Lung (tissue), 12 donors: ENCODE results near the gene CBLB. TPM values are rescaled to one million over a fixed set of nuclear protein-coding genes. Genes with fewer than 3 reads are reported as not detected.

Experiments used
- ATAC-seq: fragments of 200-7000 bp; cut with Tn5 transposase; one replicate; pipeline ENCODE4 v1.9.1; 2020; ENCODE audit warnings: moderate number of reproducible peaks; ENCODE audit not compliant: insufficient read depth, low FRiP score
- DNase-seq, 3 donors: peaks; one replicate each; pipeline ENCODE4 v3.0.0-alpha.2; 2013 to 2017
- H3K27ac ChIP-seq, 2 donors: one replicate each; pipeline ENCODE4 v1.5.1; 2013; ENCODE audit warnings: mild to moderate bottlenecking in 2 of 2, moderate library complexity in 2 of 2, control low read depth in 1 of 2, inconsistent platforms in 1 of 2, low read depth in 1 of 2, low read length in 1 of 2
- H3K27me3 ChIP-seq, 3 donors: one replicate each; pipeline ENCODE4 v1.5.1; 2013; ENCODE audit warnings: low read length in 2 of 3; ENCODE audit not compliant: control insufficient read depth in 3 of 3, insufficient read depth in 3 of 3
- H3K36me3 ChIP-seq, 4 donors: one replicate each; pipeline ENCODE4 v1.5.1; 2013; ENCODE audit warnings: low read length in 4 of 4, mild to moderate bottlenecking in 1 of 4, moderate library complexity in 1 of 4; ENCODE audit not compliant: control insufficient read depth in 4 of 4, insufficient read depth in 4 of 4
- H3K4me1 ChIP-seq, 5 donors: one replicate each; pipeline ENCODE4 v1.5.1; 2013; ENCODE audit warnings: low read length in 5 of 5, mild to moderate bottlenecking in 2 of 5, moderate library complexity in 1 of 5; ENCODE audit not compliant: control insufficient read depth in 5 of 5, insufficient read depth in 5 of 5
- H3K4me3 ChIP-seq: one replicate; pipeline ENCODE4 v1.5.1; 2013; ENCODE audit warnings: mild to moderate bottlenecking, control low read depth, moderate library complexity
- H3K9ac ChIP-seq, 2 donors: one replicate each; pipeline ENCODE4 v1.5.1; 2013; ENCODE audit warnings: low read length in 2 of 2, control low read depth in 1 of 2; ENCODE audit not compliant: insufficient read depth in 1 of 2
- H3K9me3 ChIP-seq, 4 donors: one replicate each; pipeline ENCODE4 v1.5.1; 2013; ENCODE audit warnings: low read length in 3 of 4, mild to moderate bottlenecking in 1 of 4, moderate library complexity in 1 of 4; ENCODE audit not compliant: control insufficient read depth in 4 of 4, insufficient read depth in 3 of 4
- WGBS, 2 donors: extraction: QIAGEN DNeasy Blood & Tissue Kit; methylation state at CpG; one replicate each; pipeline ENCODE4 v1.1.7; 2013; 5-methylcytosine and 5-hydroxymethylcytosine counted together
- polyA plus RNA-seq, 2 donors: library from polyadenylated mRNA; stranded (reverse); fragments of 200-250 nt; gene quantifications; one replicate each; pipeline ENCODE4 v1.2.1, GENCODE V29; 2013
- total RNA-seq, 2 donors: library from RNA; depleted of rRNA in 1 of 2; stranded (reverse); fragments of >200 nt in 1 of 2; gene quantifications; one replicate each; pipeline ENCODE4 v1.2.1, GENCODE V29; 2014 to 2021
- TF ChIP-seq, protein P1 (sequence below): IDR thresholded peaks from 2 replicates; pipeline ENCODE4 v1.5.1; 2012; ENCODE audit warnings: mild to moderate bottlenecking; ENCODE audit errors: control extremely low read depth, extremely low read depth
- donor health status: control.
- donor health status: control.
- donor health status: Bipolar disorder and iron deficiency.
- donor health status: healthy.
- donor health status: DM: yes; HTN: yes; CAD: no.

The CBLB gene
- total and polyA plus RNA-seq, 4 donors = 7.2 to 124 (median 24.6) TPM

DNA sequence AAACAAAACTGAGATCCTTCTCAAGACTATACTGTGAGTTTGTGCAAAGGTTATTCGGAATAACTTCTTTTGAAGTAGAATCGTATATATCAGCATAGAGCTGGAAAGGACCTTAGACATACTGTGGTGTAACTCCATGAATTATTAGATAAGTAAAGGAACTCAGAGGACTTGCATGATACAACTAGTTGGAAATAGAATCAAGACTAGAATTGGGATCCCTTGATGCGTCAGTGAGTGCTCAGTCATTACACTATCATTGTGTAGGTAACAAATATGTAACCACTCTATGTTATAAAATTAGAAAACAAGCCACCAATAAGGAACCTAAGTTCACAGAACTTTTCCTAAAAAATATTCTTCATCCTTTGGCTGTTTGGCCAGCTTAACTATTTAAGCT lies 61.1 kb downstream of the CBLB start:
- no peak for ATAC-seq
- Histone ChIP-seq H3K4me3 (no peak overlapping the region), H3K27ac (peak overlapping the region in 1 of 2 donors; percentile 45), H3K36me3 (peaks cover 0 to 6% (median 0%) of the 10 kb centered on the region in 4 donors), H3K4me1 (peaks cover 0 to 20% (median 10%) of the 10 kb centered on the region in 5 donors), H3K9ac (no peak overlapping the region), H3K27me3 (no peaks in the 10 kb centered on the region), H3K9me3 (no peaks in the 10 kb centered on the region)
- WGBS, 2 donors = 96 to 98% methylated on average over 3 of the region's 3 CpGs
- TF ChIP-seq, protein P1, sequence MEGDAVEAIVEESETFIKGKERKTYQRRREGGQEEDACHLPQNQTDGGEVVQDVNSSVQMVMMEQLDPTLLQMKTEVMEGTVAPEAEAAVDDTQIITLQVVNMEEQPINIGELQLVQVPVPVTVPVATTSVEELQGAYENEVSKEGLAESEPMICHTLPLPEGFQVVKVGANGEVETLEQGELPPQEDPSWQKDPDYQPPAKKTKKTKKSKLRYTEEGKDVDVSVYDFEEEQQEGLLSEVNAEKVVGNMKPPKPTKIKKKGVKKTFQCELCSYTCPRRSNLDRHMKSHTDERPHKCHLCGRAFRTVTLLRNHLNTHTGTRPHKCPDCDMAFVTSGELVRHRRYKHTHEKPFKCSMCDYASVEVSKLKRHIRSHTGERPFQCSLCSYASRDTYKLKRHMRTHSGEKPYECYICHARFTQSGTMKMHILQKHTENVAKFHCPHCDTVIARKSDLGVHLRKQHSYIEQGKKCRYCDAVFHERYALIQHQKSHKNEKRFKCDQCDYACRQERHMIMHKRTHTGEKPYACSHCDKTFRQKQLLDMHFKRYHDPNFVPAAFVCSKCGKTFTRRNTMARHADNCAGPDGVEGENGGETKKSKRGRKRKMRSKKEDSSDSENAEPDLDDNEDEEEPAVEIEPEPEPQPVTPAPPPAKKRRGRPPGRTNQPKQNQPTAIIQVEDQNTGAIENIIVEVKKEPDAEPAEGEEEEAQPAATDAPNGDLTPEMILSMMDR = no peak
- DNase-seq = no peak

DNA sequence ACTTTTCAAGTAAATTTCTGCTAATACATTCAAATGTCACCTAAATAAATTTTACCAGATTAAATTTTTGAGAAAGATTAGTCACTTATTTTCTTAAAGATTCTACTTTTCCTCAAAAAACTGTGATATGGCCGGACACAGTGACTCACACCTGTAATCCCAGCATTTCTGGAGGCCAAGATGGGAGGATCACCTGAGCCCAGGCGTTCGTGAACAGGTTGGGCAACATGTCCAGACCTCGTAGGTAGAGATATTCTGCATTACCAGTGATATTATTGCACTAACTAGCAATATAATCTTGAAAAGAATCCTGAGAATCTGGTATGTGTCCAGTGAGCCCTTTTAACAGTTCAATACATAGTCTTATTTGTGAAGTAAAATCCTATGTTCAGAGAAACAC lies 61.7 kb downstream of the CBLB start:
- no peak overlapping the region for H3K9ac ChIP-seq
- H3K27ac ChIP-seq = peak overlapping the region in 1 of 2 donors; percentile 21
- DNase-seq (no peak), ATAC-seq (no peak)
- 97% methylated on average over 4 of the region's 4 CpGs for WGBS, 2 donors
- H3K9me3 ChIP-seq = no peaks in the 10 kb centered on the region
- peaks cover 0 to 20% (median 10%) of the 10 kb centered on the region in 5 donors for H3K4me1 ChIP-seq
- TF ChIP-seq, protein P1 = no peak
- peaks cover 0 to 3% (median 0%) of the 10 kb centered on the region in 4 donors for H3K36me3 ChIP-seq
- no peak overlapping the region for H3K4me3 ChIP-seq
- H3K27me3 ChIP-seq = no peaks in the 10 kb centered on the region

DNA sequence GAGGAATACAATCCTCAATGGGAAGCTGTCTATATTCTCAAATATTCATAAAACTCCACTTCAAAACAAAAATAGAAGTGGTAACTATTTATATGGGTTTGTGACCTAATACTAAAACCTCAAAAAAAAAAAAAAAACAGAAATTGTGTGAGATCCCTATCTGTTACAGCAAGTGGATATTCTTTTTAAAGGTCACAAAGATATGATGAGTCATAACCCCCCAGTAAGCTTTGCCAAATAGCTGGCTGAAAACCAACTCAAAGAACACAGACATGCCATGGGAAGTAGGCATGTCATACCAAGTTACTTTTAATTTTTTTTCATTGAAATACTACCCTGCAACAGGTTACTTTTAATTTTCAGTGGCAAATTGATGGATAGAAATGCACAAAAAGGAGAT lies 62.5 kb downstream of the CBLB start:
- H3K27me3 ChIP-seq = no peaks in the 10 kb centered on the region
- H3K36me3 ChIP-seq = peaks cover 0 to 3% (median 0%) of the 10 kb centered on the region in 4 donors
- TF ChIP-seq, protein P1 = no peak
- no peaks in the 10 kb centered on the region for H3K9me3 ChIP-seq
- ATAC-seq (no peak), DNase-seq (no peak)
- no peak overlapping the region for H3K9ac ChIP-seq
- H3K27ac ChIP-seq = no peak overlapping the region
- no peak overlapping the region for H3K4me3 ChIP-seq
- H3K4me1 ChIP-seq = peaks cover 0 to 19% (median 10%) of the 10 kb centered on the region in 5 donors

DNA sequence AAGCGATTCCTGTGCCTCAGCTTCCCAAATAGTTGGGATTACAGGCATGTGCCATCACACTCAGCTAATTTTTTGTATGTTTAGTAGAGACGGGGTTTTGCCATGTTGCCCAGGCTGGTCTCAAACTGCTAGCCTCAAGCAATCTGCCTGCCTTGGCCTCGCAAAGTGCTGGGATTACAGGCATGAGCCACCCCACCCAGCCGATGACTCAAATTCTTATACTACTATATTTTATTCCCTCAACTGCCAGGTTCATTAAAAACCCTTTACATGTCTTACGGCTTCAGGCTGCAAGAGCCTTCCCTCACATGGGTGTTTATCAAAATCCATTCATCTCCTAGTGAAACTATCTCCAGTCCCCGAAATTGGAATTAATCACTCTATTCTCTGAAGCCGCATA lies 63.4 kb downstream of the CBLB start:
- peaks cover 0 to 3% (median 0%) of the 10 kb centered on the region in 4 donors for H3K36me3 ChIP-seq
- H3K27me3 ChIP-seq = no peaks in the 10 kb centered on the region
- H3K4me3 ChIP-seq = no peak overlapping the region
- H3K9me3 ChIP-seq = no peaks in the 10 kb centered on the region
- TF ChIP-seq, protein P1 = no peak
- DNase-seq (no peak), ATAC-seq (no peak)
- 85 to 91% methylated on average over 7 of the region's 7 CpGs for WGBS, 2 donors
- H3K4me1 ChIP-seq = peaks cover 0 to 19% (median 6%) of the 10 kb centered on the region in 5 donors
- H3K27ac ChIP-seq = peak overlapping the region in 1 of 2 donors; percentile 36
- no peak overlapping the region for H3K9ac ChIP-seq
